ENCODE measurements around the gene MED22. TPM values are rescaled to one million over a fixed set of nuclear protein-coding genes. Genes with fewer than 3 reads are reported as not detected.

Gene MED22
- total RNA-seq, 1 donor from 2014 or later = 70.6 TPM

DNA sequence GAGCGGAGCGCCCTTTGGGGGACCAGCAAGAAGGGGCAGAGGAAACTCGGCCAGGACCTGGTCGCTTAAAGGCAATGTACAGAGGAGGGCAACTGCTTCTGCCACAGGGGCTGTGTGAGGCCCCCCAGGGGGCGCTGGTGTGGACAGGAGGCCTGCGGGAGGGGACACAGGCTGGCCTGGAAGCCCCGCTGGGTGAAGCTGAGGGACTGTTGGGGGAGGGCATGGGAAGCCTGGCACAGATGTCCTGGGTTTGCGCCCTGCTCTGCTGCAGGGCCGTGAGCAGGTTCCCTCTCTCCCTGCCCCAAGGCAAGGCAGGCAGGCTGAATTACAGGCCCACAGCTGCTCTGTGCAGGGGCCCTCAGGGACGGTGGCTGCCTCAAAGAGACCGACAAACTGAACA lies 5.4 kb downstream of the MED22 start:
- Mint-ChIP-seq H3K36me3 (ENCODE audit: low read depth) (peaks cover 10% of the 10 kb centered on the region), H3K27ac (ENCODE audit: unreplicated experiment) (no peak overlapping the region), H3K4me3 (peak overlapping the region; percentile 53), H3K4me1 (peaks cover 10% of the 10 kb centered on the region), H3K27me3 (ENCODE audit: low read depth) (no peaks in the 10 kb centered on the region), H3K9me3 (no peaks in the 10 kb centered on the region)
- no peak for DNase-seq (ENCODE audit: low read depth, low spot score)
- TF ChIP-seq, protein P1, sequence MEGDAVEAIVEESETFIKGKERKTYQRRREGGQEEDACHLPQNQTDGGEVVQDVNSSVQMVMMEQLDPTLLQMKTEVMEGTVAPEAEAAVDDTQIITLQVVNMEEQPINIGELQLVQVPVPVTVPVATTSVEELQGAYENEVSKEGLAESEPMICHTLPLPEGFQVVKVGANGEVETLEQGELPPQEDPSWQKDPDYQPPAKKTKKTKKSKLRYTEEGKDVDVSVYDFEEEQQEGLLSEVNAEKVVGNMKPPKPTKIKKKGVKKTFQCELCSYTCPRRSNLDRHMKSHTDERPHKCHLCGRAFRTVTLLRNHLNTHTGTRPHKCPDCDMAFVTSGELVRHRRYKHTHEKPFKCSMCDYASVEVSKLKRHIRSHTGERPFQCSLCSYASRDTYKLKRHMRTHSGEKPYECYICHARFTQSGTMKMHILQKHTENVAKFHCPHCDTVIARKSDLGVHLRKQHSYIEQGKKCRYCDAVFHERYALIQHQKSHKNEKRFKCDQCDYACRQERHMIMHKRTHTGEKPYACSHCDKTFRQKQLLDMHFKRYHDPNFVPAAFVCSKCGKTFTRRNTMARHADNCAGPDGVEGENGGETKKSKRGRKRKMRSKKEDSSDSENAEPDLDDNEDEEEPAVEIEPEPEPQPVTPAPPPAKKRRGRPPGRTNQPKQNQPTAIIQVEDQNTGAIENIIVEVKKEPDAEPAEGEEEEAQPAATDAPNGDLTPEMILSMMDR (conservative IDR thresholded peaks at IDR 0.05) = peak; percentile 1

- no peak for DNase-seq (ENCODE audit: low read depth, low spot score)
- Mint-ChIP-seq H3K4me1 (peaks cover 8% of the 10 kb centered on the region), H3K4me3 (peak overlapping the region; percentile 53), H3K27ac (ENCODE audit: unreplicated experiment) (no peak overlapping the region), H3K27me3 (ENCODE audit: low read depth) (no peaks in the 10 kb centered on the region), H3K9me3 (no peaks in the 10 kb centered on the region), H3K36me3 (ENCODE audit: low read depth) (peaks cover 10% of the 10 kb centered on the region)
- TF ChIP-seq, protein P1 (conservative IDR thresholded peaks at IDR 0.05) = peak; percentile 21
These were observed 5.9 kb downstream of the MED22 start for GRCh38 chr9:133342069-133342406.

DNA sequence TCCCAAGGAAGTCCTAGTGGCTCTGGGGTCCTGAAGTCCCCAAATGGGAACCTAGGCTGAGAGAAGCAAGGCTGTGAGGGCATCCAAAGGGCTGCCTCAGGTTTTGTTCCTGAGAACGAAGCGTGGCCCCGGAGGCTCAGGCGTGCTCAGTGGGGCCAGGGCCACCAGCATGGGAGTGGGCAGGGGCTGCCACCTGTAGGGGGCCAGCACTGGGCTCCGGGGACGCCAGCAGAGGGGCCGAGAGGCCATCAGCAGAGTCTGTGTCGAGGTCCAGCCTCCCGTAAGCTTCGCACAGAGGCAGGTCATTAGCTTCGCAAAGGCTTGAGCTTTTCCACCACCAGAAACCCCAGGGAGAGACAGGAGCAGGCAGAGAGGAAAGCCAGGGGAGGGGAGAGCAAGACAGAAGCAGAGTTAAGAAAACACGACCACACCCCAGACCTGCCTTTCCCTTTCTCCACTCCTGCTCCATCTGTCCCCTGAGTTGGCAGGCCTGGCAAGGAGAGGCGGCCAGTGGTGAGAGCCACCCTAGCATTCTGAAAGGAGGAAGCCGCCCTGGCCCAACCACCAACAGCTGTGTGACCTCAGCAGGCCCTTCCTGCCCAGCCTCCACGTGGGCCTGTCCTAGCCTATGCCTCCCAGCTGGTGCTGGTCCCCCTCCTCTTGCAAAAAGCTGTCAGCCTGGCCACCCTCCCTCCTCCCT lies 6.4 kb downstream of the MED22 start:
- Mint-ChIP-seq H3K9me3 (no peaks in the 10 kb centered on the region), H3K36me3 (ENCODE audit: low read depth) (peaks cover 10% of the 10 kb centered on the region), H3K27ac (ENCODE audit: unreplicated experiment) (no peak overlapping the region), H3K27me3 (ENCODE audit: low read depth) (no peaks in the 10 kb centered on the region), H3K4me3 (peak overlapping the region; percentile 53), H3K4me1 (peaks cover 7% of the 10 kb centered on the region)
- TF ChIP-seq, protein P1 (conservative IDR thresholded peaks at IDR 0.05) = no peak
- DNase-seq (ENCODE audit: low read depth, low spot score) = no peak

- DNase-seq (ENCODE audit: low read depth, low spot score) = no peak
- no peaks in the 10 kb centered on the region for H3K27me3 Mint-ChIP-seq (ENCODE audit: low read depth)
- TF ChIP-seq, protein P1 (conservative IDR thresholded peaks at IDR 0.05) = no peak
- H3K4me1 Mint-ChIP-seq = peaks cover 10% of the 10 kb centered on the region
- peaks cover 10% of the 10 kb centered on the region for H3K36me3 Mint-ChIP-seq (ENCODE audit: low read depth)
- H3K27ac Mint-ChIP-seq (ENCODE audit: unreplicated experiment) = no peak overlapping the region
- H3K4me3 Mint-ChIP-seq = peak overlapping the region; percentile 49
- H3K9me3 Mint-ChIP-seq = no peaks in the 10 kb centered on the region
These were observed 7.0 kb downstream of the MED22 start for GRCh38 chr9:133340916-133341315.

GRCh38 chr9:133340256-133340655 lies 7.7 kb downstream of the MED22 start:
- DNase-seq (ENCODE audit: low read depth, low spot score) = no peak
- H3K27me3 Mint-ChIP-seq (ENCODE audit: low read depth) = no peaks in the 10 kb centered on the region
- TF ChIP-seq, protein P1 (conservative IDR thresholded peaks at IDR 0.05) = no peak
- H3K27ac Mint-ChIP-seq (ENCODE audit: unreplicated experiment) = no peak overlapping the region
- no peaks in the 10 kb centered on the region for H3K9me3 Mint-ChIP-seq
- peak overlapping the region; percentile 58 for H3K4me3 Mint-ChIP-seq
- H3K36me3 Mint-ChIP-seq (ENCODE audit: low read depth) = peaks cover 10% of the 10 kb centered on the region
- H3K4me1 Mint-ChIP-seq = peaks cover 16% of the 10 kb centered on the region

All from neural crest cell (in vitro differentiated cells).